NB4 (cell line): ENCODE results near the gene C9orf43.

Source experiments
- MYC ChIP-seq: IDR thresholded peaks from 2 replicates; pipeline ENCODE4 v1.6.1; 2011; ENCODE audit warnings: low read depth, low read length
- POLR2A ChIP-seq: IDR thresholded peaks from 2 replicates; pipeline ENCODE4 v1.6.1; 2011; ENCODE audit warnings: mild to moderate bottlenecking; ENCODE audit not compliant: insufficient read length; ENCODE audit errors: extremely low read depth
- TF ChIP-seq, protein P1 (sequence below): IDR thresholded peaks from 2 replicates; pipeline ENCODE4 v1.6.1; 2011; ENCODE audit warnings: low read depth, low read length
- TF ChIP-seq, protein P2 (sequence below): IDR thresholded peaks from one replicate; pipeline ENCODE4 v1.5.1; 2012; ENCODE audit warnings: low read depth, low read length

DNA sequence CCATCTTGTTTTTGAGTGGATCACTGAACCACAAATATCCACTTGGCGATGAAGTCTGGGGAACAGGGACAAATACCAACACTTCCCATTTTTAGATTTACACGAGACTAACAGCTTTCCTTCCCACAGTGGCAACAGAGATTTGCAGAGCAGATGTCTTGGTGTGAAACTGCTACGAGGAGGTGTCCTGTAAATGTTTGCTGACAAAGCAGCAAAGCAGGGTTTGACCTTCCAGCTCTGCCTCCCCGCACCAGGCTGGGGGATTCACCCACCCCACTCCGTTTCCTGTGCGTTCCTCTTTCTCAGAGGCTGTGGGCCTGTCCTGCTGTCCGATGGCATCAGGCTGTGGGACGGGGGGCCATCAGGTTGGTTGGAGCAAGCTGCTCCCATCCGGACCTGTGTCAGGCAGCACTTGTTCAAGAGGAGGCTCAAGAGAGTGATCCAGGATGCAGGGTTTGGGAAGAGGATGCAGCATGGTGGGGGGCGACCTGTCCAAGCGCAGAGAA lies 52.3 kb downstream of the C9orf43 start:
- TF ChIP-seq, protein P1, sequence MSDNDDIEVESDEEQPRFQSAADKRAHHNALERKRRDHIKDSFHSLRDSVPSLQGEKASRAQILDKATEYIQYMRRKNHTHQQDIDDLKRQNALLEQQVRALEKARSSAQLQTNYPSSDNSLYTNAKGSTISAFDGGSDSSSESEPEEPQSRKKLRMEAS = no peak
- TF ChIP-seq, protein P2, sequence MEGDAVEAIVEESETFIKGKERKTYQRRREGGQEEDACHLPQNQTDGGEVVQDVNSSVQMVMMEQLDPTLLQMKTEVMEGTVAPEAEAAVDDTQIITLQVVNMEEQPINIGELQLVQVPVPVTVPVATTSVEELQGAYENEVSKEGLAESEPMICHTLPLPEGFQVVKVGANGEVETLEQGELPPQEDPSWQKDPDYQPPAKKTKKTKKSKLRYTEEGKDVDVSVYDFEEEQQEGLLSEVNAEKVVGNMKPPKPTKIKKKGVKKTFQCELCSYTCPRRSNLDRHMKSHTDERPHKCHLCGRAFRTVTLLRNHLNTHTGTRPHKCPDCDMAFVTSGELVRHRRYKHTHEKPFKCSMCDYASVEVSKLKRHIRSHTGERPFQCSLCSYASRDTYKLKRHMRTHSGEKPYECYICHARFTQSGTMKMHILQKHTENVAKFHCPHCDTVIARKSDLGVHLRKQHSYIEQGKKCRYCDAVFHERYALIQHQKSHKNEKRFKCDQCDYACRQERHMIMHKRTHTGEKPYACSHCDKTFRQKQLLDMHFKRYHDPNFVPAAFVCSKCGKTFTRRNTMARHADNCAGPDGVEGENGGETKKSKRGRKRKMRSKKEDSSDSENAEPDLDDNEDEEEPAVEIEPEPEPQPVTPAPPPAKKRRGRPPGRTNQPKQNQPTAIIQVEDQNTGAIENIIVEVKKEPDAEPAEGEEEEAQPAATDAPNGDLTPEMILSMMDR = no peak
- no peak for TF ChIP-seq POLR2A
- no peak for TF ChIP-seq MYC
